ENCODE results near the gene LRRC75B.
"Not testable (repeated sequence)": the region's sequence is repeated elsewhere in the genome, so short reads cannot be mapped to it uniquely, and the experiment has no call there.

The LRRC75B gene

DNA sequence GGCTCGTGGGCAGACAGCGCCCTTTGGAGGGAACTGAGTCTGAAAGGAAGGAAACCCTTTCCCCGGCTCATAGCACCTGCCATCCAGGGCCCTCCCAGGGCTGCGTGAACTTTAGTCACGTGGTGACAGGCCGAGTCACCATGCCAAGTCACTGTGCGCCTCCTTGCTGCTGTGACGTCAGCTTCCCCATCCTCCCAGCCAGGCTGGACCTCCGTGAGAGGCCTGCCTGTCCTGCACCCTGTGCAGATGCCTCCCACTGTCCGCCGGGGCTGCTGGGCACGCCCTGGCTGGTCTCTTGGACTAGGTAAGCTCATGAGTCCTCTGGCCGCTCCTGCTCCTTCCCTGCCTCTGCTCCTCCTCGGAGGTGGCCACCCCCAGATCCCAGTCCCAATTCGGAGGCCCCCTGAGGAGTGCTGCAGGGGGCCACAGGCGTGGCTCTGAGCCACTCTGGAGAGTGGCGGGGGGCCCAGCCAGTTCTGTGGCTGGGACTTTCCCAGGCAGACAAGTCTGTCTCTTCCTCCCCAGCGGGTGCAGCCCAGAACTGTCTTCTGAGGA, 14.6 kb upstream of the LRRC75B start:
- H3K27ac ChIP-seq = not testable (repeated sequence)

DNA sequence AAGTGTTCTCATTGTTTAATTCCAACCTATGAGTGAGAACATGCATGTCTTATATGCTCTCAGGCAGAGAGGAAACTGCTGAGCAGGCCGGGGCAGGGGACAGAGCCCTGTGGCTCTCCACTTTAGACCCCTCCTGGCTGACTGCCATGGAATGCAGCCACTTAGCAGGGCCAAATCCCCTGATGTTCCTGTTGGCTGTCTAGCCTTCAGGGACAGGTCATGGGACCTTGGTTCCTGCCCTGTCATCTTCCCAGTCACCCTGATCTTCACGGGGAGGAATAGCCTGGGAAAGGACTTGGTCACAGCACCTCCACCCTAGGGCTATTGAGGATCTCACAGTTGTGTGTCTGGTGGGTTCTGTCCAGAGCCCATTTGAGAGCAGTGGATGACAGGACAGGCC, 13.5 kb upstream of the LRRC75B start:
- not testable (repeated sequence) for H3K27ac ChIP-seq

DNA sequence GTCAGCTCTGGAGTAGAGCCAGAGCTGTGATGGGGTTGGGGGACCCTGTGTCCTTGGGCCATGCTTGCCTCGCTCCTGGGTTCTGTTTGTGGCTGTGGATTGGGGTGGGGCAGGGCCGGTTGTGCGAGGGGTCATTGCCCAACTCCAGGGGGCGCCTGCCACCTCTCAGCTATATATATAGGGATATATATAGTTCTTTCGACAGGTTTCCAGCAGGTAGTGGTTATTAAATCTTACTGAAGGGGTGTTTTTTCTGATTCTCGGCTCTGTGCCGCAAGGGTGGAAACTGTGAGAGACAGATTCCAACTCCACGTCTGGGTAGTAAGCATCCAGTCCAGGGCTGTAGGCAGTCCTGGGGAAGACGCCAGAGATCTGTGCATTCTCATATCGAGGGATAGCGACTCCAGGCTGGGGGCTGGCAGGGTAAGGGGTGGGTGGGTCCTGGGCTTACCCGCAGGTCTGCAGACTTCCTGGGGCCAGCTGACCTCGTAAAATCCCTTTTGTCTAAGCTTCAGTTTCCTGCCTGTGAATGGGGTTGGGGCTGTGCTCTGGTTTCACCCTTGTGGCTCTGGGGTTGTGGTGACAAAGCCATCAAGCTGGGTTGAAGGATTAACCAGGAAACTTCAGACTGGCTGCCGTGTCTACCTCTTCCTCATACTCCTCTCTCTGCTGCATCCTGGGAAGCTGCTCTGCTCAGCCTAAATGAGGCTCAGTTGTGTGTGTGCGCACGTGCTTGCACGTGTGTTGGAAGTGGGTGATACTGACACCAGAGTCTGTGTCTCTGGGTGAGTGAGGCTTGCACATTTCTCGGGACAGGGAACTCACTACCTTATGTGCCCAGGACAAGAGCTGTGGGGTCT, 11.1 kb upstream of the LRRC75B start:
- TF ChIP-seq, protein P1, sequence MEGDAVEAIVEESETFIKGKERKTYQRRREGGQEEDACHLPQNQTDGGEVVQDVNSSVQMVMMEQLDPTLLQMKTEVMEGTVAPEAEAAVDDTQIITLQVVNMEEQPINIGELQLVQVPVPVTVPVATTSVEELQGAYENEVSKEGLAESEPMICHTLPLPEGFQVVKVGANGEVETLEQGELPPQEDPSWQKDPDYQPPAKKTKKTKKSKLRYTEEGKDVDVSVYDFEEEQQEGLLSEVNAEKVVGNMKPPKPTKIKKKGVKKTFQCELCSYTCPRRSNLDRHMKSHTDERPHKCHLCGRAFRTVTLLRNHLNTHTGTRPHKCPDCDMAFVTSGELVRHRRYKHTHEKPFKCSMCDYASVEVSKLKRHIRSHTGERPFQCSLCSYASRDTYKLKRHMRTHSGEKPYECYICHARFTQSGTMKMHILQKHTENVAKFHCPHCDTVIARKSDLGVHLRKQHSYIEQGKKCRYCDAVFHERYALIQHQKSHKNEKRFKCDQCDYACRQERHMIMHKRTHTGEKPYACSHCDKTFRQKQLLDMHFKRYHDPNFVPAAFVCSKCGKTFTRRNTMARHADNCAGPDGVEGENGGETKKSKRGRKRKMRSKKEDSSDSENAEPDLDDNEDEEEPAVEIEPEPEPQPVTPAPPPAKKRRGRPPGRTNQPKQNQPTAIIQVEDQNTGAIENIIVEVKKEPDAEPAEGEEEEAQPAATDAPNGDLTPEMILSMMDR (IDR thresholded peaks at IDR 0.05) = peak; percentile 60
- H3K27ac ChIP-seq = peak overlapping the region; percentile 71

DNA sequence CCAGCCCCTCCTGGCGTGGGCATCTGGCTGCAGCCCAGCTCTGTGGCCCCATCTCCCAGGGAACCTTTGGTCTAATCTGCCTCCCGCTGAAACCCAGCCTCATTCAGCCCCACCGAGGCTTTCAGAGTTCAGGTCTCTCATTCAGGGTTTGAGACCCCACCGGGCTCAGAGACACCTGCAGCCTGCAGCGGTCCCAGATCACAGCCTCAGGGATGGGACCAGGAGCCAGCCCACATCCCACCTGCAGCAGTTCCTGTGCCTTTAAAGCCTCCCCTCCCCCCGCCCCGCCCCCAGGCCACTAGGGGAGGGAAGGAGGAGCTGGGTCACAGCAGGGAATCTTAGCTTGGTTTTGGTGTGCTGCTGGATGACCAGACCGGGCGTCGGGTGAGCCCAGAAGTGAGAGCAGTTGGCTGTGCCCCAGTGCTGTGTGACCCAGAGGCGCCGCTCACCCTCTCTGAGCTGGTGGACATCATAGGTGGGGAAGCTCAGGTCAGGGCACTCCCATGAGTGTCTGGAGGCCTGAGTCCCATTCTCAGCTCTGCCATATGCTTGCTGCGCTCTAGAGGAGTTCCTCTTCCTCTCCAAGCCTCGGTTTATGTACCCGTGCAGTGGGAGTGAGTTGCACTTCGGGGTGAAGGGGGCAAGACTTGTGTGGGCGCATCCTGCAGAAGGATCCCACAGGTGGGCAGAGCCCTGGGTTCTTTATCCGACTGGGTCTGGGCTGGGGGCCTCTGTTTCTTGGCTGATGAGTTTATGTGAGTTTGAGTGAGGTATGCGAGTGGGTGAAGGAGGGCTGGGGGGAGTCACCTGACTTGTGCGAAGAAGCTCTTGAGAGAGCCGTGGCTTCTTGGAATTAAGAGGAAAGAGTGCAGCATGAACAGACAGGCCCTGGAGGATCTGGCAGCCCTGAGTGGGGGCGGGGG, 10.2 kb upstream of the LRRC75B start, which contains the start of gene GGT1:
TSS of gene GGT1 (plus strand) at position 347 of the 923 bp plus-strand sequence. CDS start 7,889 bp downstream, outside the sequence.
- H3K27ac ChIP-seq = peak within 1 kb of the TSS; percentile 71

DNA sequence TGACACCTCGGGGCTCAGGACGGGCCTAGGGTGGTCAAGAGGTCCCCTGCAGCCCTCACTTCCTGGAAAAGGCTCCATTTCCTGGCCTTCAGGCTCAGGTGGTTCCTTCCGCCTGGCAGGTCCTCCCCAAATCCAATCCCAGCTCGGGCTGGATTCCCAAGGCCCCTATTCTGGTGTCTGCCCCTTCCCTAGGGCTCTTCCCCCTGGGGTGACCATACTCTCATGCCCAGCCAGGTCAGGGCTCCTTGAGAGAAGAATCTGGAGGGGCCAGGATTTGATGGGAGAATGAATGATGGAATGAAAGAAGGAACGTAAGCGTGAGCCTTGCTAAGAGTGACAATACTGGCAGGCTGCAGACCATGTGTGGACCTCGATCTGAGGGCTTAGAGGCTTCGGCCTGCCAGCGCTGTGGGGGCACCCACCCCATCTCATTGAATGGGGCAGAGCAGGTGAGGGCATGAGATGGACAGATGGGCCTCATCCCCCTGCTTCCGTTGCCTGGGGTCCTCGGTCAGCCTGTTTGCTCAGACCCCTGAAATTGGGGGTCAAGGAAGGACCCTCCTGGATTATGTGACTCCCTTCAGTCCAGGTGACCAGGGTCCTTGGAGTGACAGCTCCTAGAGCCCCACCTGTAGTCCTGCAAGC, 9.4 kb upstream of the LRRC75B start:
- peak overlapping the region; percentile 71 for H3K27ac ChIP-seq

DNA sequence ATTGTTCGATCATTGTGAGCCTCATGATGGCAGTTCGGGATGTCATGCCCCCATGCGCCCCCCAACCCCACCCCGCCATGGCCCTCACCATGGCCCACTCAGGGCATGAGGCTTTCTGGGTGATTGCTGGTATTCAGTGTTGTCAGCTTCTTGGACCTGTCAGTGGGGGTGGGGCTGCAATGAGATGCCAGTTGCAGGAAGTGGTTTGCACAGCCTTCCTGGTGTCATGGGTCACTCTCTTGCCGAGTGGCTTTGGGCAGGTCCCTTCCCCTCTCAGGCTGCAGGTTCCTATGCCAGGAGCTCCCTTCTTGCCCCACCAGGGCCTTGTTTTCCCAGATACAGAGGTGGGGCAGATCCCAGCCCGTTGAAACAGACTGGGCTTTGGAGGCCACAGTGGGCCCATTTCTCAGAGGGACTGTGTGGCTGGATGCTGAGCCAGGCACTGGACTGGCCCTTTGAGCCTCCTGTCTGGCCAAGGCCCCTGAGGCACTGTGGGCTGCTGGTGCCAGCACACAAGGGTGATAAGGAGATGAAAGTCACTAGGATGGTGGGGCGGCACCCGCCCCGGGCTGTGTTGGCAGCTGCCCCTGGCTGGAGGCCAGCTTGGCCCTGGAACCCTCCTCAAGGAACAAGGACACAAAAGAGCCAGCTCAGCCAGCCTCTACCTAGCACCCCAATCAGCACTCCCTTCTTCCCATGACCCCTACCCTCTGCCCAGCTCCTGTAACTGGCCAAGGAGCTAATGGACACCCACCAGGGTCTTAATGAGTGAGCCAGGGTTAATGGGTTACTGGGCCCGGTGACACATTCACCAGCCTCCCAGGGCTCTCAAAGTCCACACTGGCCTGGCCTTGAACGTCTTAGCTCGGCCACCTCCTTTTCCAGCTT, 8.6 kb upstream of the LRRC75B start:
- H3K27ac ChIP-seq = peak overlapping the region; percentile 71
- no peak for TF ChIP-seq ZFX (IDR thresholded peaks at IDR 0.05; ENCODE audit: borderline replicate concordance)
- TF ChIP-seq, protein P1 (IDR thresholded peaks at IDR 0.05) = no peak

DNA sequence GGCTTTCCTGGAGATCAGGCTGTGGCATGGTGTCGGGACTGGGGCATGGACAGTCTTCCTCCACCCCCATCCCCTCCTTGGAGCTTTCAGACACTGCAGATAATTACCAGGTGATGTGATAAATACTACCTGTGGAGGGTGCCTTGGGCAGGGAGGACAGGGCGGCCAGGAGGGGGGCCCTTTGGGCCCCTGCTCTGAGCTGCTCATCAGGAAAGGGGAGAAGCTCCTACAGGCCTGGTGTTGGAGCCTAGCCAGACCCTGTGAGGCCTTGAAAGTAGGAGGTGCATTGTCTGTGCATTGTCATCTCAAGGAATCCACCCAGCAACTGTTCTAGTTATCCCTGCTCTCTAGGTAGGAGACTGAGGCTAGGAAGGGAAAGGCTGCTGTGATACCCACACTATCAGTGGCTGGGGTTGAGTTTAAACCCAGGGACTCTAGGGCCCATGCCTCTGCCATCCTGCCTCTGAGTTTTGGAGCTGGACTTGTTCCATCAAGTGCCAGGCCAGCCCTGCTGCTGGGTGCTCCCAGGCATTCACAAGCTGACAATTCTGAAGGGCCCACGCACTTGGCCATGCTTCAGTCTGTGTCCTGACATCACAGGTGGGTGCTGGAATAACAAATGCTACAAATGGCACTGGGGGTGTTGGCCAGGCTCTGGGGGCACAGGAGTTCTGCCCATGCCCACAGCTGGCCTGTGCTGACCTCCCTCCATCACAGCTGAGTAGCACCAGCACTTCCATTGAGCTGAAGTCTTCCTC, 7.3 kb upstream of the LRRC75B start:
- 0 out of 2 replicates have a peak overlapping the region, but pooled peaks have one; percentile 13 for H3K27ac ChIP-seq

DNA sequence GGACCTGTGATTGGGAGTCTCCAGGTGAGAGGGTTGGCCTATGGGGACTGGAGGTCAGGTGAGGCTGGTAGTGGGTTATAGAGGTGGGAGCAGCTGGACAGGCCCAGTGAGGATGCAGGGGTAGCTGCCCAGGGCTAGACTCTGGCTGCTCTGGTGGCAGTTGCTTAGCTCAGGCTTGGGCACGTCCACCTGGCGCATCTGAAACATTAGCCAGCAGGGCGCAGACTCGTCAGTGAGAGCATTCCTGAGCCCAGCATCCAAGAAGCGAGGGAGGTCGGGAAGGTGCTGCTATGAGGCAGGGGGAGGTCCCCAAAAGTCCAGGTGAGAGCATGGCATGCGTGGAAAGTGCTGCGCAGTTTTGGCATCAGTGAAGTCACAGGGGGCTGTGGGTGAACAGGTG, 6.6 kb upstream of the LRRC75B start:
- 0 out of 2 replicates have a peak overlapping the region, but pooled peaks have one; percentile 13 for H3K27ac ChIP-seq
- no peak for TF ChIP-seq ZFX (IDR thresholded peaks at IDR 0.05; ENCODE audit: borderline replicate concordance)
- TF ChIP-seq, protein P1 (IDR thresholded peaks at IDR 0.05) = no peak

DNA sequence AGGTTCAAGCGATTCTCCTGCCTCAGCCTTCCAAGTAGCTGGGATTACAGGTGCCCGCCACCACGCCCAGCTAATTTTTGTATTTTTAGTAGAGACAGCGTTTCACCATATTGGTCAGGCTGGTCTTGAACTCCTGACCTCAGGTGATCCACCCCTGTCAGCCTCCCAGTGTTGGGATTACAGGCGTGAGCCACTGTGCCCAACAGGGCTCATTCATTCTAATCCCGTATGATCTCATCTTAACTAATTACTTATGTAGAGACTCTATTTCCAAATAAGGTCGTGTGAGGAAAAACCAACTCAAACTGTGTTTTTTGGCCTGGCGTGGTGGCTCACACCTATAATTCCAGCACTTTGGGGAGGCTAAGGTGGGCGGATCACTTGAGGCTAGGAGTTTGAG, 4.2 kb upstream of the LRRC75B start:
- H3K27ac ChIP-seq = not testable (repeated sequence)

Measured in 22Rv1 (cell line).